ENCODE results near the gene ZNF609.

GRCh38 chr15:64688770-64689169 is 228.4 kb downstream of the ZNF609 start:
- no peak for TF ChIP-seq EZH2 (IDR thresholded peaks at IDR 0.05; ENCODE audit: low read length)
- TF ChIP-seq, protein P1, sequence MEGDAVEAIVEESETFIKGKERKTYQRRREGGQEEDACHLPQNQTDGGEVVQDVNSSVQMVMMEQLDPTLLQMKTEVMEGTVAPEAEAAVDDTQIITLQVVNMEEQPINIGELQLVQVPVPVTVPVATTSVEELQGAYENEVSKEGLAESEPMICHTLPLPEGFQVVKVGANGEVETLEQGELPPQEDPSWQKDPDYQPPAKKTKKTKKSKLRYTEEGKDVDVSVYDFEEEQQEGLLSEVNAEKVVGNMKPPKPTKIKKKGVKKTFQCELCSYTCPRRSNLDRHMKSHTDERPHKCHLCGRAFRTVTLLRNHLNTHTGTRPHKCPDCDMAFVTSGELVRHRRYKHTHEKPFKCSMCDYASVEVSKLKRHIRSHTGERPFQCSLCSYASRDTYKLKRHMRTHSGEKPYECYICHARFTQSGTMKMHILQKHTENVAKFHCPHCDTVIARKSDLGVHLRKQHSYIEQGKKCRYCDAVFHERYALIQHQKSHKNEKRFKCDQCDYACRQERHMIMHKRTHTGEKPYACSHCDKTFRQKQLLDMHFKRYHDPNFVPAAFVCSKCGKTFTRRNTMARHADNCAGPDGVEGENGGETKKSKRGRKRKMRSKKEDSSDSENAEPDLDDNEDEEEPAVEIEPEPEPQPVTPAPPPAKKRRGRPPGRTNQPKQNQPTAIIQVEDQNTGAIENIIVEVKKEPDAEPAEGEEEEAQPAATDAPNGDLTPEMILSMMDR (optimal IDR thresholded peaks at IDR 0.05 in 1 of 3, IDR thresholded peaks at IDR 0.05 in 1 of 3, conservative IDR thresholded peaks at IDR 0.05 in 1 of 3; ENCODE audit: extremely low read depth in 1 of 3, insufficient read depth in 2 of 3, low read length in 3 of 3) = no peak
